ENCODE results near the gene TPRN. TPM values are rescaled to one million over a fixed set of nuclear protein-coding genes. Genes with fewer than 3 reads are reported as not detected.

Gene TPRN
- total and polyA plus RNA-seq, 3 experiments from 2014 or later: 0.76 to 15.1 (median 14.1) TPM

DNA sequence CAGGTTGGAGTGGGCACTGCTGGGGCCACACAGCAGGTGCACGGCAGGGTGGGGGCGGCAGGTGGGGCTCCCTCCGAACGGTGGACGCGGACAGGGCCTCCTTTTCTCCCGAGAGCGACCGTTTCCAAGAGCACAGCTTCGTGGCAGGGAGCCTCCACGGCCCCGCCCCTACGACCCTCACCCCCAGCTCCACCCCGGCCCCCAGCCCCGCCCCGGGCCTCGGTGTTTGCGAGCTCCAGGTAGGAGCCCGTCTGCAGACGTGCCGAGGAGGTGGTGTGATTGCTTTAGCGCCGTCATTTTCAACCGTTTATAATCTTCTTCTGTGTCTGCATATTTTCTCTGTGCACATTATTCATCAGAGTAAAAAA, 52.8 kb downstream of the TPRN start:
- Histone ChIP-seq H3K36me3 (ENCODE audit: insufficient read depth, low read length) (no peaks in the 10 kb centered on the region), H3K27ac (ENCODE audit: low read depth, low read length) (no peak overlapping the region), H3K4me1 (ENCODE audit: insufficient read depth, low read length) (no peaks in the 10 kb centered on the region), H3K4me3 (ENCODE audit: low read length) (no peak overlapping the region), H3K9me3 (ENCODE audit: low read length) (no peaks in the 10 kb centered on the region), H3K27me3 (ENCODE audit: insufficient read depth, low read length, poor library complexity, severe bottlenecking) (peaks cover 3% of the 10 kb centered on the region)
- Mint-ChIP-seq H3K27ac (peak overlapping the region in 1 of 8 donors; percentile 46), H3K4me3 (no peak overlapping the region), H3K9me3 (no peaks in the 10 kb centered on the region), H3K36me3 (no peaks in the 10 kb centered on the region), H3K27me3 (peaks cover 7 to 10% of the 10 kb centered on the region in 2 donors), H3K4me1 (no peaks in the 10 kb centered on the region)
- ChIA-PET POLR2A (no interaction called here), CTCF (no interaction called here)
- DNase-seq: no peak

DNA sequence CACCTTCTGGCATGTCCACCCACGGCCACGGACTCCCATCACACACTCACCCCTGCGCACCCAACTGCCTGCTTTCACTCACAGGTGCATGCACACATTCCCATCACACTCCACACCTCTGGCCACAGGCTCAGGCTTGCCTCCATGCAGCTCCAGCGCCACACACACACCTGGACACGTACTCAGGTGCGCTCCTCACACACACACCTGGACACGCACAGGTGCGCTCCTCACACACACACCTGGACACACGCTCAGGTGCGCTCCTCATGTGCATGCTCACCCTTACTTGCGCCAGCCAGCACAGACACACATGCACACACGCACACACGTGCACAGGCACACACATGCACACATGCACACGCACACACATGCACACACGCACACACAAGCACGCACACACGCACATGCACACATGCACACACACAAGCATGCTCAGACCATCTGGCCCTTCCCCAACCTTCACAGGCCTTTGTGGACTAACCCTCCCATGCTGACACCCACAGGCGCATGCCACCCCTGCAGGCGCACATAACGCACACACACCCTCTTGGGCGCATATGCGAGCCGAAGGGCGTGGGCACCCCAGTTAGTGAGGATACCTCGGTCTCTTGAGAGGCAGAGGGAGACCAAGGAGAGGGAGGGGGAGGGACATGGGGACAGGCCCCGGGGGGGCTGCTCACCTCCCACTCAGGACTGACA, 53.3 kb downstream of the TPRN start:
- no peak overlapping the region for H3K27ac ChIP-seq (ENCODE audit: low read depth, low read length)
- POLR2A ChIA-PET: no interaction called here
- Mint-ChIP-seq H3K36me3 (peaks cover 0 to 3% (median 0%) of the 10 kb centered on the region in 3 donors), H3K27me3 (peaks cover 12 to 15% of the 10 kb centered on the region in 2 donors), H3K27ac (peak overlapping the region in 1 of 8 donors; percentile 39), H3K4me3 (no peak overlapping the region), H3K4me1 (no peaks in the 10 kb centered on the region), H3K9me3 (no peaks in the 10 kb centered on the region)
- no peak overlapping the region for H3K4me3 ChIP-seq (ENCODE audit: low read length)
- no peaks in the 10 kb centered on the region for H3K9me3 ChIP-seq (ENCODE audit: low read length)
- no peaks in the 10 kb centered on the region for H3K4me1 ChIP-seq (ENCODE audit: insufficient read depth, low read length)
- peaks cover 3% of the 10 kb centered on the region for H3K27me3 ChIP-seq (ENCODE audit: insufficient read depth, low read length, poor library complexity, severe bottlenecking)
- DNase-seq: no peak
- CTCF ChIA-PET: no interaction called here
- H3K36me3 ChIP-seq (ENCODE audit: insufficient read depth, low read length): no peaks in the 10 kb centered on the region

DNA sequence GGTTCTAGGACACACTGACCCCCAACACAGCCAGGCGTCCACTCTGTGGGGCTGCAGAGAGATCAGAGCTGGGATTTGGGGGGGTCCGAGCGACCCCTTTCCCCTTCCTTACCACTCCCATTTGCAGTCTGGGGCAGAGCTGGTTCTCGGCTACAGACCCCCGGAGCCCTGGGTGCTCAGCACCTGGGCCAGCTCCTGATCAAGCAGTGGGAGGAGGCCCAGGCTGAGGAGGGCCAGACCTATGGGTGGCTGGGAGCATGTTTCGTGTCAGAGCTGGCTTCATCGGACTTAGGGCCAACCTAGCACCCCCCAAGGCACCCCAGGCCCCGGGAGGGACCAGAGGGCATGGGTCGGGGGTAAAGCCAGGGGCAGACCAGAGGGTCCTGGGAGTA, 54.0 kb downstream of the TPRN start:
- no peaks in the 10 kb centered on the region for H3K4me1 ChIP-seq (ENCODE audit: insufficient read depth, low read length)
- CTCF ChIA-PET: no interaction called here
- no peaks in the 10 kb centered on the region for H3K9me3 Mint-ChIP-seq
- peaks cover 10% of the 10 kb centered on the region for H3K27me3 ChIP-seq (ENCODE audit: insufficient read depth, low read length, poor library complexity, severe bottlenecking)
- no peak overlapping the region for H3K4me3 ChIP-seq (ENCODE audit: low read length)
- H3K36me3 ChIP-seq (ENCODE audit: insufficient read depth, low read length): no peaks in the 10 kb centered on the region
- peaks cover 19 to 22% of the 10 kb centered on the region in 2 donors for H3K27me3 Mint-ChIP-seq
- no peak overlapping the region for H3K27ac ChIP-seq (ENCODE audit: low read depth, low read length)
- peaks cover 0 to 5% (median 0%) of the 10 kb centered on the region in 3 donors for H3K36me3 Mint-ChIP-seq
- DNase-seq: no peak
- POLR2A ChIA-PET: no interaction called here
- H3K4me3 Mint-ChIP-seq: no peak overlapping the region
- no peaks in the 10 kb centered on the region for H3K4me1 Mint-ChIP-seq
- H3K27ac Mint-ChIP-seq: no peak overlapping the region
- no peaks in the 10 kb centered on the region for H3K9me3 ChIP-seq (ENCODE audit: low read length)

DNA sequence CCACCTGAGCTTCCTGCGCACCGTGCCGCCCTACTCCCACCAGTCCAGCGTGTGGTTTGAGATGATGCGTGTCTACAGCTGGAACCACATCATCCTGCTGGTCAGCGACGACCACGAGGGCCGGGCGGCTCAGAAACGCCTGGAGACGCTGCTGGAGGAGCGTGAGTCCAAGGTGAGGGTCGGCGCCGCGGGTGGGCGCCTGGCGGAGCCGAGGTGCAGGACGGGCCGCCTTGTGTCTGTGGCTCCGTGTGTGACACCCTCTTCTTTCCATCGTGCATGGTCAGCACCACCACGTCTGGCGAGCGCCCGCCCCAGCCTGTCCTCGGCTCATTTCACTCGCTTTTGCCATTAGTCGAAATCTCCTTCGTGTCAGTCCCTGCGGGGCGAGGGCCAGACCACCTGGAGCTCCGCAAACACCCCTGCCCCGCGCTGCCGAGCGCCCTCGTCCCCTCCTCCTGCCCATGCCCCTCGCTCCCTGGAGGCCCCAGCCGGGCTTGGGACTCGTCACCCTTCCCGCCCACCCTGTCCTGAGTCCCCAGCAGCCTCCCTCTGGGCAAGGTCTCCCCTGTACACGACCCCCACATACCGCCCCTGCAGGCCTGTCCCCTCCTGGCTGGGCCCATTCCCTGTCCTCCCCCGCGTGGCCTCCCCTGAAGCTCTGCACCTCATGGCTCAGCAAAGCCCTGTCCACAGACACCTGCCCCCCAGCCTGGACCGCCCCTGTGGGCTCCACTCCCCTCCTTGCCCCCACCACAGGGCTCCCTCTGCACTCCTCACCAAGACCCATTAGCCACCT, 54.6 kb downstream of the TPRN start:
- no peak overlapping the region for H3K4me3 Mint-ChIP-seq
- POLR2A ChIA-PET: no interaction called here
- no peaks in the 10 kb centered on the region for H3K36me3 ChIP-seq (ENCODE audit: insufficient read depth, low read length)
- no peaks in the 10 kb centered on the region for H3K9me3 ChIP-seq (ENCODE audit: low read length)
- no peak overlapping the region for H3K4me3 ChIP-seq (ENCODE audit: low read length)
- no peak for DNase-seq
- H3K27me3 Mint-ChIP-seq: peaks cover 22 to 23% of the 10 kb centered on the region in 2 donors
- peaks cover 14% of the 10 kb centered on the region for H3K27me3 ChIP-seq (ENCODE audit: insufficient read depth, low read length, poor library complexity, severe bottlenecking)
- no peaks in the 10 kb centered on the region for H3K9me3 Mint-ChIP-seq
- CTCF ChIA-PET: no interaction called here
- H3K4me1 ChIP-seq (ENCODE audit: insufficient read depth, low read length): no peaks in the 10 kb centered on the region
- no peak overlapping the region for H3K27ac Mint-ChIP-seq
- no peak overlapping the region for H3K27ac ChIP-seq (ENCODE audit: low read depth, low read length)
- no peaks in the 10 kb centered on the region for H3K4me1 Mint-ChIP-seq
- H3K36me3 Mint-ChIP-seq: peaks cover 0 to 5% (median 0%) of the 10 kb centered on the region in 3 donors

DNA sequence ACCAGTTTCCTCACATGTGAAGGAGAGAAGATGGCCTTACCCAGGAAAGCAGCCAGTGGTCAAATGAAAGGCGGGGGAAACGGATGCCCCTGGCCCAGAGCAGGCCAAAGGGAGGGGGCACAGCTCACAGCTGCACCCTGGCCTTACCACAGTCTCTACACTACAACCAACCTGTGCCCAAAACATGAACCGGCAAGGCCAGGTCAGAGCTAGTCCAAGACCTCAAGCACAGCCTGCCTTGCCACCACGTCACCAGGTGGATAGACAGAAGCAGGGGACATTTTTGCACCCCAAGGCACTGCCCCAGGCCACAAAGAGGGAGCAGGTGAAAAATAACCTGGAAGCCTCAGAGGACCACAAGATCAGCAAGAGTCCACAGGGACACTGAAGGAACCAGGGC, 57.1 kb downstream of the TPRN start:
- Histone ChIP-seq H3K27me3 (ENCODE audit: insufficient read depth, low read length, poor library complexity, severe bottlenecking) (peaks cover 34% of the 10 kb centered on the region), H3K36me3 (ENCODE audit: insufficient read depth, low read length) (no peaks in the 10 kb centered on the region), H3K27ac (ENCODE audit: low read depth, low read length) (no peak overlapping the region), H3K4me3 (ENCODE audit: low read length) (no peak overlapping the region), H3K4me1 (ENCODE audit: insufficient read depth, low read length) (no peaks in the 10 kb centered on the region), H3K9me3 (ENCODE audit: low read length) (no peaks in the 10 kb centered on the region)
- Mint-ChIP-seq H3K9me3 (peaks cover 0 to 4% (median 0%) of the 10 kb centered on the region in 5 donors), H3K27ac (no peak overlapping the region), H3K4me3 (no peak overlapping the region), H3K4me1 (peaks cover 0 to 4% (median 0%) of the 10 kb centered on the region in 3 donors), H3K36me3 (peaks cover 0 to 5% (median 0%) of the 10 kb centered on the region in 3 donors), H3K27me3 (peaks cover 37 to 40% of the 10 kb centered on the region in 2 donors)
- DNase-seq: no peak
- POLR2A ChIA-PET: no interaction called here
- CTCF ChIA-PET: no interaction called here

DNA sequence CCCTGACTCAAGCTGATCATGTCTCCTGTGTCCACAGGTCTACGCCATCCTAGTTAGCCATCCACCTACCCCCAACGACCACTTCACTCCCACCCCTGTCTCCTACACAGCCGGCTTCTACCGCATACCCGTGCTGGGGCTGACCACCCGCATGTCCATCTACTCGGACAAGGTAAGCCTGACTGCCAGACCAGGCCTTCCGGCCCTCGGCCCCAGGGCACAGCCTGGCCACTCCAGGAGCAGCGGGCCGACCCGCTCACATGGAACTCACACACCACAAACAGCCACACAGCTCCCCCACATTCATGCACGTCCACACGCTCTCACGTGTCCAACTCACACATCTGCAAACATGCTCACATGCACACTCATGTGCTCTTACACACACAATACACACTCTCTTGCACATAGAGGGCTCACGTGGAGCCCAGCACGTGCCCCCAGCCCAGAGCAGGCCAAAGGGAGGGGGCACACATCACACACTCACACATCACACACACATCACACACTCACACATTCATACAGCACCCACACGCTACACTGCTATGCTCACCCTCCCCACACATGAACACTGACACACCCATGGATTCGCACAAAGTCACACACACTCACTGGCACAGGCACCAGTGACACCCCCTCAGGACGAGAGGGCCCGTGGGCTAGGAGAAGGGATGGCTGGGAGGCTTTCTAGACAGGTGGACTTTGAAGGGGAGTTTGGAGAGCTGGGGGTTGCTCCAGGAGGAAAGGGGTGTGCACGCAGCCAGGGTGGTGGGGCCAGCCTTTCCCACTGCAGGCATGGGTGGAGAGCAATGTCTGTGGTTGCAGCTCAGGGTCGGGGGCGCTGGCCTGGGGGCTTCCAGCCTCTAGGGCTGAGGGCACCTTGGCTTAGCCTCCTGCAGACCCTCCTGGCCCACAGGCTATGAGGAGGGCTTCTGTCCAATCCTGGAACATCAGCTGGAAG, 58.3 kb downstream of the TPRN start:
- H3K27me3 Mint-ChIP-seq: peaks cover 46 to 49% of the 10 kb centered on the region in 2 donors
- no peak for DNase-seq
- ChIA-PET CTCF (no interaction called here), POLR2A (no interaction called here)
- peaks cover 0 to 4% (median 0%) of the 10 kb centered on the region in 3 donors for H3K4me1 Mint-ChIP-seq
- Histone ChIP-seq H3K27ac (ENCODE audit: low read depth, low read length) (no peak overlapping the region), H3K4me3 (ENCODE audit: low read length) (no peak overlapping the region), H3K9me3 (ENCODE audit: low read length) (no peaks in the 10 kb centered on the region), H3K36me3 (ENCODE audit: insufficient read depth, low read length) (no peaks in the 10 kb centered on the region), H3K27me3 (ENCODE audit: insufficient read depth, low read length, poor library complexity, severe bottlenecking) (peaks cover 43% of the 10 kb centered on the region), H3K4me1 (ENCODE audit: insufficient read depth, low read length) (no peaks in the 10 kb centered on the region)
- H3K9me3 Mint-ChIP-seq: peaks cover 0 to 4% (median 0%) of the 10 kb centered on the region in 5 donors
- H3K27ac Mint-ChIP-seq: peak overlapping the region in 1 of 8 donors; percentile 76
- H3K4me3 Mint-ChIP-seq: peak overlapping the region in 1 of 7 donors; percentile 18
- peaks cover 0 to 5% (median 0%) of the 10 kb centered on the region in 3 donors for H3K36me3 Mint-ChIP-seq
